Measurements from ENCODE around the gene ARHGEF3. TPM values are rescaled to one million over a fixed set of nuclear protein-coding genes. Genes with fewer than 3 reads are reported as not detected.
"Not testable (repeated sequence)": the region's sequence is repeated elsewhere in the genome, so short reads cannot be mapped to it uniquely, and the experiment has no call there.

ARHGEF3 gene
- total RNA-seq, 2 donors from 2014 or later = 42.9 to 102 TPM

DNA sequence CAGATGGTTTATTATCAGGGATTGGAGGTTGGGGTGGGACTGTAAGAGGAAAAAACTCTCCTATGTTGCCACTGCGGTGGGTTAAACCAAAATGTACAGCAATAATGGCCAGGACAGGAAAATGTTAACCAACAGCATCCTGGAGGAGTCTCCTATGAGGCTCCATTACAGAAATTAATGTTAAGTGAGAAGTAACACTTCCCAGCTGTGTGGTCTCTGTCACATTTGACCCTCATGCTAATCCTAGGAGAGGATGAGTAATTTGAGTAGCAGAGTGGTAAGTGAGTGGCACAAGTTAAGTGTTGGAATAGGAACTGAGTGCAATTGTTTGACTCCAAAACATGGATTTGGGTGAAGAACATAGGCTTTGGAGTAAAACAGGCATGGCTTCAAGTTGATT, 39.0 kb downstream of the ARHGEF3 start:
- peak overlapping the region; percentile 66 to 90 for H3K27ac Mint-ChIP-seq
- no peaks in the 10 kb centered on the region for H3K27me3 Mint-ChIP-seq
- DNase-seq (ENCODE audit: low spot score) (no peak), ATAC-seq (peak; percentile 68 to 71)
- peaks cover 73 to 83% of the 10 kb centered on the region in 2 donors for H3K4me1 Mint-ChIP-seq (ENCODE audit: low read depth in 2 of 2)
- H3K36me3 Mint-ChIP-seq = peaks cover 4% of the 10 kb centered on the region
- peak overlapping the region; percentile 38 for H3K4me3 Mint-ChIP-seq
- H3K9me3 Mint-ChIP-seq = no peaks in the 10 kb centered on the region

DNA sequence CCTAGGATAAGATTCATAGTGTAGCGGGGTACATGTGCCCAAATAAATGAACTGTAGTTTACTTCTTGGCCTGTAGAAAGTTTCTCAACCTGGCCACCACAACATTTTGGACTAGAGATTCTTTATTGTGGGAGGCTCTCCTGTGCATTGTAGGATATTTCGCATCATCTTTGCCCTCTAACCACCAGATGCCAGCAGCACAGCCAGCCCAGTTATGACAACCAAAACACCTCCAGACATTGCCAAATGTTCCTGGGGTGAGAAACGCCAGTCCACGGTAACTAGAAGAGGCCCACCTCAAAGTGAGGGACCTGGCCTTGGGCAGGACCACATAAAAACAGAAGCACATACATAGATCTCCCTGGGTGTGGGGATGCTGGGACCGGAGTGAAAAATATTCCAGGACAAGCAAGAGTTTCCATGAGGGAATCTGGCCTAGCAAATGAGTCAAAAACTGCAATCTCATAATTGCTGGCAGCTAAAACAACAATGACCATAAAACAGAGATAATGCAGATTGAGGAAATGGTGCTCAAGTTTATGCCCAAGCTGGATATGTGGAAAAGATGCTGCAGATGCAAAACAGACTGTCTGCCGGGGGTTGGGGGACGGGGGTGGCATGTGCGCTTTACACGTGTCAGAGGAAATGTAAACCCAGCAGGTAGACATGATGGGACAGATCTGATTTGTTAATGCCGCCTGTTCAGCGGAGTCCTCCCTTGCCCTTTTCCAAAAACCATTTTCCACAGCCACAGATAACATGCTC, 39.7 kb downstream of the ARHGEF3 start:
- no peak for ATAC-seq
- peak overlapping the region; percentile 38 for H3K4me3 Mint-ChIP-seq
- no peak for DNase-seq (ENCODE audit: low spot score)
- peaks cover 4% of the 10 kb centered on the region for H3K36me3 Mint-ChIP-seq
- H3K9me3 Mint-ChIP-seq = no peaks in the 10 kb centered on the region
- peaks cover 74 to 83% of the 10 kb centered on the region in 2 donors for H3K4me1 Mint-ChIP-seq (ENCODE audit: low read depth in 2 of 2)
- H3K27me3 Mint-ChIP-seq = no peaks in the 10 kb centered on the region
- H3K27ac Mint-ChIP-seq = peak overlapping the region; percentile 66 to 90

DNA sequence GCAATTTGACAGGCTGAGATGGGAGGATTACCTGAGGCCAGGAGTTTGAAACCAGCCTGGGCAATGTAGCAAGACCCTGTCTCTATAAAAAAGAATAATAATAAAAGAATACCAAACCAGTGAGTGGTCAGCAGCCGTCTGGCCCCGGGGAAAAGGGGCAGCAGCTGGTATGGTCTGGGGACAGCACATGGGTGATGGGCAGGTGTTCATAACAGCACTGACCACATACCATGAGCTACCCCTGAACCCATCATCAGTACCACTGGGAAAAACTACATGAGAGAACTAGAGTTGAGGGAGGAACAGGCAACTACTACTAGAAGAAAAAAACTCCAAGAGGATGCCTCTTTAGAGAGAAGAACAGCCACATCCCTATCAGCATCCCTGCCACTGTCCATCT, 40.7 kb downstream of the ARHGEF3 start:
- DNase-seq (ENCODE audit: low spot score) = no peak
- H3K9me3 Mint-ChIP-seq = no peaks in the 10 kb centered on the region
- peak overlapping the region; percentile 20 for H3K4me3 Mint-ChIP-seq
- peaks cover 14% of the 10 kb centered on the region for H3K36me3 Mint-ChIP-seq
- no peak for ATAC-seq
- H3K27ac Mint-ChIP-seq = peak overlapping the region; percentile 66 to 90
- no peaks in the 10 kb centered on the region for H3K27me3 Mint-ChIP-seq
- H3K4me1 Mint-ChIP-seq (ENCODE audit: low read depth in 2 of 2) = peaks cover 76 to 85% of the 10 kb centered on the region in 2 donors

DNA sequence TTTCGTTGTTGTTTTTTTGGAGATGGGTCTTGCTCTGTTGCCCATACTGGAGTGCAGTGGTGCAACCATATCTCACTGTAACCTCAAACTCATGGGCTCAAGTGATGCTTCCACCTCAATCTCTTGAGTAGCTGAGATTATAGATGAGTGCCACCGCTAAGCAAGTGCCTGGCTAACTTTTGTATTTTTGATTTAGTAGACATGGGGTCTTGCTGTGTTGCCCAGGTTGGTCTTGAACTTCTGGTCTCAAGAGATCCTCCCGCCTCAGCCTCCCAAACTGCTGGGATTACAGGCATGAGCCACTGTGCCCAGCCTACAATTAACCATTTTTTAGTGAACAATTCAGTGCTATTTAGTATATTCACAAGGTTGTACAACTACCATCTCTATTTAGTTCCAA, 42.2 kb downstream of the ARHGEF3 start:
- H3K36me3 Mint-ChIP-seq = peaks cover 20% of the 10 kb centered on the region
- H3K27ac Mint-ChIP-seq = peak overlapping the region; percentile 69 to 90
- H3K4me1 Mint-ChIP-seq (ENCODE audit: low read depth in 2 of 2) = peaks cover 78 to 85% of the 10 kb centered on the region in 2 donors
- H3K4me3 Mint-ChIP-seq = peak overlapping the region; percentile 80
- no peaks in the 10 kb centered on the region for H3K27me3 Mint-ChIP-seq
- DNase-seq (ENCODE audit: low spot score) (no peak), ATAC-seq (peak in 1 of 2 donors; percentile 26)
- H3K9me3 Mint-ChIP-seq = no peaks in the 10 kb centered on the region

DNA sequence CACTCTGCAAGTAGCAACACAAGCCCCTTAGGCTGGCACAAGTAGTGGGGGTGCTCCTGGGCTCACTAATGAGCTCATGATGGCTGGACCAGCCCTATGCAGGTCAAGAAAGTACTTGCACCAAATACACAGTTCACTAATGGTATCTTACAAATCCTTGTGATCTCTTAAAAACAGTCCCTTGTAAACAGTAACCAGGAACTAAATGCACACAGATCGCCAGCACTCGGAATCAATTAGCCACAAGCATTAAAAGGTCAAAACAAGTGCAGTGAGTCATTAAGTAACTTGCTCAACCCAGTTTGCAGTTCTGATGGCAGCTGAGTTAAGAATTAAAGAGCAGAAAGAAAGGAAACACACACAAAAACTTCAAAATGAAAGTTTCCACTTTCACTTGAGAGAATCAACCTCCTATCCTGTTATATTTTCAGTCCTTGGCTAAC, 43.2 kb downstream of the ARHGEF3 start:
- peak overlapping the region; percentile 69 to 90 for H3K27ac Mint-ChIP-seq
- no peaks in the 10 kb centered on the region for H3K27me3 Mint-ChIP-seq
- no peaks in the 10 kb centered on the region for H3K9me3 Mint-ChIP-seq
- H3K4me1 Mint-ChIP-seq (ENCODE audit: low read depth in 2 of 2) = peaks cover 79 to 85% of the 10 kb centered on the region in 2 donors
- H3K4me3 Mint-ChIP-seq = peak overlapping the region; percentile 80
- H3K36me3 Mint-ChIP-seq = peaks cover 16% of the 10 kb centered on the region
- DNase-seq (ENCODE audit: low spot score) (no peak), ATAC-seq (peak; percentile 82 to 83)

DNA sequence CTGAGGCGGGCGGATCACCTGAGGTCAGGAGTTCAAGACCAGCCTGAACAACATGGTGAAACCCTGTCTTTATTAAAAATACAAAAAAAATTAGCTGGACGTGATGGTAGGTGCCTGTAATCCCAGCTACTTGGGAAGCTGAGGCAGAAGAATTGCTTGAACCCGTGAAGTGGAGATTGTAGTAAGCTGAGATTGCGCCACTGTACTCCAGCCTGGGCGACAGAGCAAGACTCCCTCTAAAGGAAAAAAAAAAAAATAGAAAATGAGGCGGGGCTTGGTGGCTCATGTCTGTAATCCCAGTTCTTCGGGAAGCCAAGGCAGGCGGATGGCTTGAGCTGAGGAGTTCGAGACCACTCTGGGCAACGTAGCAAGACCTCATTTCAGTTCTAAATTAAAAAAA, 43.7 kb downstream of the ARHGEF3 start:
- H3K27me3 Mint-ChIP-seq; ATAC-seq; H3K9me3 Mint-ChIP-seq; DNase-seq (ENCODE audit: low spot score); H3K4me3 Mint-ChIP-seq: not testable (repeated sequence)
- Mint-ChIP-seq H3K27ac (peak overlapping the region; percentile 69 to 90), H3K4me1 (ENCODE audit: low read depth in 2 of 2) (peaks cover 80 to 85% of the 10 kb centered on the region in 2 donors), H3K36me3 (peaks cover 20% of the 10 kb centered on the region)

DNA sequence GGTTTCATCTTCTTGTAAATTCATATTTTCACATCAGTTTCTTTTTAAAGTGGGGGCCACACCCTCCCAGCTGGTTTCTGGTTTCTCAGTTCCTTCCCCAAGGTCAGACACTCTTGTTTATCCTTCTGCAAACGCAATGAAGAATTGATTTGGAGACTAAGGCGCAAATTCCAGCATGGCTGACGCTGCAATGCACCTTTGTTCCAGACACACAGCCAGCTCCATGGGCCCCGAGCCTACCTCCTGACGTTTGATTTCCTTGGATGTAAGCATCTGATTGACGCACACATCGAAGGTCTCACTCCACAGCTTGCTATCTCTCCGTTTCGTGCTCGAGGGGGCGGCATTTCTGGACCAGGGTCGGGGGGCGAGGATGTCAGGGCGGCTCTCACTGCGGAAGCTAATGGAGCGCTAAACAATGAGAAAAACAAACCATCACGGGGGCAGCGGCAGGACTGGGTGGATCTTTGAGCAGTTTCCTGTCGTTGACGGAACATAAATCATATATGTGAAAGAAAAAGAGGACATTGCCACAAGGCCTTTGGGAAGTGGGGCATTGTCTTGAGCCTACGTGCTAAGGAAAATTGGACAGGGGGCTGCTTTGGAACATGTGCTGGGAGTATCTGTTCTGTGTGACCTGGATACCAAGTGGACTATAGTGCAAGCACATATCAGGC, 46.9 kb downstream of the ARHGEF3 start:
- ATAC-seq = peak in 1 of 2 donors; percentile 36
- peaks cover 32% of the 10 kb centered on the region for H3K36me3 Mint-ChIP-seq
- peak overlapping the region; percentile 86 to 91 for H3K27ac Mint-ChIP-seq

DNA sequence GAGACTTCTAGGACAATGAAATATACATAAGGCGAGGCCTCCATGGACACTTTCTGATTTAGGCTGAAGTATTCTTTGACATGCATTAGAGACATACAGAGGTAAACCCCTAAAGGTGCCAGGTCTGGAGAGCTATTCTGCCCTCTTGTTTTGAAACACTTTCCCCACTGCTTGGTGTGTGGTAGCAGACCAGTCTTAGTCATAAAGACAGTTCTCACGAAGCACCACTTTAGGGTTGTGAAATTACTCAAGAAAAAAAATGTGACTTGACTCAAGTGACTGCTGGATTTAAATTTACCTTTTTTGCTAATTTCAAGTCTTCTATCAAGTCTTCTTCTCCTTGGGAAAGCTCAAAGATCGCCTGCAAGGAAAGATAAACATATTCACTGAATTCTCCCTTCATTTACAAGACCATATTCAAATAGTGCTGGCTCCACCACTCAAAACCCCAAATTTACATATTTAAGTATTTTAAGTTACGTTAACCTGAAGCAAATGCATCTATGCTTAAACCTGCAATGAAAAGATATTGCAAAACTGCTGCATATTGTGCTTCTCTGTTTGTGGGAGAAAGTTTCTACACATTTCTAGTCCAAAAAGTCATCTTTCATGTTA, 48.4 kb downstream of the ARHGEF3 start:
- H3K36me3 Mint-ChIP-seq = peaks cover 43% of the 10 kb centered on the region
- DNase-seq (ENCODE audit: low spot score) (peak; percentile 83), ATAC-seq (peak; percentile 97 to 99)

More for the DNA sequence above, 46.9 kb downstream of the ARHGEF3 start:
- H3K9me3 Mint-ChIP-seq = no peaks in the 10 kb centered on the region
- DNase-seq (ENCODE audit: low spot score) = no peak
- peak overlapping the region; percentile 97 for H3K4me3 Mint-ChIP-seq
- H3K4me1 Mint-ChIP-seq (ENCODE audit: low read depth in 2 of 2) = peaks cover 70 to 77% of the 10 kb centered on the region in 2 donors
- H3K27me3 Mint-ChIP-seq = no peaks in the 10 kb centered on the region

DNA sequence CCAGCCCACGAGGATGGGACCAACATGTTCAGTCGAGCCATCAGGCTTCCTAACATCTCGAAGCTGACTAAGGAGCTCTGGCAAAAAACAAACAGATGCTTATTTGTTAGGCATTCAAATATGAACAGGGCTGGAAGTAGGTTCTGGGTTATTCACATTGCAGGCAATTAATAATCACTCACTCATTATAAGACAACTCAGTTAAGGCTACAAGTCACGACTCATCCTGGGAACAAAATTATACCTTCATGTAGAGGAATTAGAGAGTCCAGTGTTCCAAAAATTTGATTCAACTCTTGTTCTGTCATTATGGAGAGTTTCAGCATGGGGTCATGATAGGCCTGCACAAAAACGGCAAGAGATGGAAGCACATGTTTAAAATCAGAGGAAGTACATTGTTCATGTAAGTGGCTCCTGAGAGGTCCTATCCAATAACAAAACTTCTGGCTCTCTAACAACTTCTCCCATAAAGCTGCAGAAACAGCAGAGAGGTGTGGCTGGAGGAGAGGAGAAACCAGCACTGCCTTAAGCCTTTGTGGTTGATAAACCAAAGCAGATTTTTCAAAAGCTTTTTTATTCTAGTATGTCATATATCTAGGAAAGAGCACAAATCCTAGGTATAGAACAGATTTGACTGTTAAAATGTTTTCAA, 50.6 kb downstream of the ARHGEF3 start:
- Mint-ChIP-seq H3K4me1 (ENCODE audit: low read depth in 2 of 2) (peaks cover 63 to 65% of the 10 kb centered on the region in 2 donors), H3K36me3 (peaks cover 34% of the 10 kb centered on the region), H3K27ac (peak overlapping the region; percentile 24 to 91), H3K27me3 (no peaks in the 10 kb centered on the region), H3K4me3 (peak overlapping the region; percentile 7), H3K9me3 (no peaks in the 10 kb centered on the region)
- DNase-seq (ENCODE audit: low spot score) = no peak
- no peak for ATAC-seq

More for the DNA sequence above, 48.4 kb downstream of the ARHGEF3 start:
- H3K9me3 Mint-ChIP-seq = no peaks in the 10 kb centered on the region
- peak overlapping the region; percentile 86 to 91 for H3K27ac Mint-ChIP-seq
- H3K4me3 Mint-ChIP-seq = peak overlapping the region; percentile 97
- no peaks in the 10 kb centered on the region for H3K27me3 Mint-ChIP-seq
- peaks cover 66 to 70% of the 10 kb centered on the region in 2 donors for H3K4me1 Mint-ChIP-seq (ENCODE audit: low read depth in 2 of 2)

DNA sequence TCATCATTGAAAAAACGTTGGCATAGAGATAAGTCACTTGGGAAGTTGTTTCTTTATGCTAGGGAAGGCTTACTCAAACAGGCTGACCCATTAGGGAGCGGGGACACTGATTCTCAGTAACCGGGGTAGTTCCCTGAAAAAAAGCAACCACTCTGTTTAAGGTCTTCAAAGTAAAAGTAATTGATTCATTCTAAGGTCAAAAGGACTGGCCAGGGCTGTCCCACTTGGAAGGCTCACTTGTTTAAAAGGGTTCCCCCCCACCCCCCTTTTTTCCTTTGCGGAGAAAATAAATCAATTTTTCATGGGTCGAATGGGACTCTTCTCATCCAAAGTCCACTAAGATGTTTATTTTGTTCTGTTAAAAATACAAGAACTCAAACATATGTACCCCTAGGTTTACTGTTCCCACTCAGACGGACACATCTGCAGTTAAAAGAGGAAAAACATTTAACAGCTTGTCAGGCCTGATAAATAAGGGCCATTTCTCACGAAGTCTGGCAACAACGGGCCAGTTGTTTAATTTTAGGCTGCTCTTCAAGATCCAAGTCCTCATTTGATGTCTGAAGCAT, 53.0 kb downstream of the ARHGEF3 start:
- H3K4me3 Mint-ChIP-seq = no peak overlapping the region
- no peaks in the 10 kb centered on the region for H3K9me3 Mint-ChIP-seq

DNA sequence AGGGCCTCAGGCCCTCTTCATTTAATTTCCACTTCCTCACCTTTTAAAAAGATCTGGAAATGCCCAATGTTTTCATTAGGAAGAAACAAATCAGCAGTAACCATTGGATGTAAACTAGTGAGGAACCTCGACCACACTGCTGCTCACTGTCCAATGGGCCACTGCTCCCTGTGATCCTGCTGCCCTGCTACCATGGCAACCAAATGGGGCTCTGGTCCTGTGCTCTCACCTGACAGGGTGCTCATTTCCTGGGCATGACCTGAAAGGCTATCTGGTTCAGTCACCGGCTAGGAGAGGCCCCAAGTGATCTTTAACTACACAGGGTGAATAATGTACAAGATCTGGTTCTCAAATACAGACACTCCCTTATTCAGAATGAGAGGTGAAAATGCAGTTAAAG, 54.6 kb downstream of the ARHGEF3 start:
- DNase-seq (ENCODE audit: low spot score) (no peak), ATAC-seq (no peak)
- peak overlapping the region; percentile 58 to 77 for H3K27ac Mint-ChIP-seq
- H3K27me3 Mint-ChIP-seq = no peaks in the 10 kb centered on the region
- peaks cover 37% of the 10 kb centered on the region for H3K36me3 Mint-ChIP-seq
- H3K4me1 Mint-ChIP-seq (ENCODE audit: low read depth in 2 of 2) = peaks cover 43 to 52% of the 10 kb centered on the region in 2 donors
- no peaks in the 10 kb centered on the region for H3K9me3 Mint-ChIP-seq
- no peak overlapping the region for H3K4me3 Mint-ChIP-seq

More for the DNA sequence above, 53.0 kb downstream of the ARHGEF3 start:
- H3K36me3 Mint-ChIP-seq = peaks cover 42% of the 10 kb centered on the region
- peak overlapping the region; percentile 46 to 77 for H3K27ac Mint-ChIP-seq
- no peak for ATAC-seq
- H3K27me3 Mint-ChIP-seq = no peaks in the 10 kb centered on the region
- DNase-seq (ENCODE audit: low spot score) = no peak
- H3K4me1 Mint-ChIP-seq (ENCODE audit: low read depth in 2 of 2) = peaks cover 48 to 59% of the 10 kb centered on the region in 2 donors

DNA sequence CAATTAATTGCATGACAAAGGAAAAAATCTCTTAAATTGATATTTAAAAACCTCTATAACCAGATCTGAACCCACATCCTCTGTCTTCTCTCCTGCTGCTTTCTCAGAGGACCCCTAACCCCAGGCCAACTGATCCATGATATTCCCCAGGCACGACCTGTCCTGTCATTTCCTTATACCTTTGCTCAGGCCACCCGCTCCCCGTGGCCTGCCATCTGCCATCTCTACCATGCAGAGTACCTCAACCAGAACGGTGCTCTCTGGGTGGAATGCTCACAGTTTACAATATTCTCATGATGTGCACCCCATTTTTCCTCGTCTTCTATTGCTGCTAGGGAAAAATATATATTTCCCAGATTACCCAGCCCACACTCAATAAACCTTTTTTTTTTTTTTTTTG, 57.7 kb downstream of the ARHGEF3 start:
- Mint-ChIP-seq H3K4me3 (no peak overlapping the region), H3K9me3 (no peaks in the 10 kb centered on the region), H3K27ac (peak overlapping the region; percentile 68 to 81), H3K27me3 (no peaks in the 10 kb centered on the region), H3K36me3 (peaks cover 18% of the 10 kb centered on the region), H3K4me1 (ENCODE audit: low read depth in 2 of 2) (peaks cover 22 to 38% of the 10 kb centered on the region in 2 donors)
- no peak for DNase-seq (ENCODE audit: low spot score)
- no peak for ATAC-seq

DNA sequence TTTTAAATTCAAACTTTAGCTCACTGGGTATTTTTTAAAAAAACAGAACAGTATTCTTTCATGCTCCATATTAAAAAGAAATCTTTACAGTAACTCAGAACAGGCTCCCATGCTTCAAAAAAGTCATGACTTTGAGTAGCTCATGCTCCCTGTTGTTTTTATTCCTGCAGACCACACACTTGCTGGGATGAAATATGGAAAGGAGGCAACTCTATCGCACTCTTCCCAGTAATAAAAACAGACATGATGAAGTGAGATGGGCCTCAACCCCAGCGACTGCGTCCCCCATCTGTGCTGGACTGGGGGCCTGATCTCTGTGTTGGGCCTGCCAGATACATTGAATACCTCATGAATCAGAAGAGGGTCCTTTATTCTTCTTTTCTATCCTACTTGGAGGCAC, 58.9 kb downstream of the ARHGEF3 start:
- H3K36me3 Mint-ChIP-seq = peaks cover 16% of the 10 kb centered on the region
- H3K27ac Mint-ChIP-seq = peak overlapping the region; percentile 68 to 81
- no peaks in the 10 kb centered on the region for H3K27me3 Mint-ChIP-seq
- no peaks in the 10 kb centered on the region for H3K9me3 Mint-ChIP-seq
- peaks cover 22 to 40% of the 10 kb centered on the region in 2 donors for H3K4me1 Mint-ChIP-seq (ENCODE audit: low read depth in 2 of 2)
- no peak for ATAC-seq
- H3K4me3 Mint-ChIP-seq = no peak overlapping the region
- DNase-seq (ENCODE audit: low spot score) = no peak

All from natural killer cell treated with Interleukin-12 subunit alpha and Interleukin-12 subunit beta and Interleukin-15 and Interleukin-18, amount 100 ng/mL, for 72 hours (primary cell).